ENCODE data around the gene C2CD2L. TPM values are rescaled to one million over a fixed set of nuclear protein-coding genes. Genes with fewer than 3 reads are reported as not detected.
A peak's percentile ranks its signal among the peaks of the same experiment; 100 is the strongest.

C2CD2L gene
- total RNA-seq, 1 experiment from 2014 or later, result 5.6 TPM

- H2AK5ac ChIP-seq (ENCODE audit: insufficient read length, low read length), result no peak within 1 kb of the TSS
- H3K36me3 Mint-ChIP-seq (ENCODE audit: insufficient read depth in 1 of 3, low read depth in 3 of 3), result peaks cover 0 to 18% (median 17%) of the 10 kb centered on the region in 3 experiments; a peak in 6 of 7 replicates
- H3K9ac ChIP-seq (ENCODE audit: extremely low read depth, insufficient read length, low read length), result peak within 1 kb of the TSS; percentile 71
- H3K9me3 Mint-ChIP-seq, result no peaks in the 10 kb centered on the region; a peak in 1 of 5 replicates
- peak; percentile 100 for DNase-seq
- peaks cover 6% of the 10 kb centered on the region for H3K79me1 ChIP-seq (ENCODE audit: insufficient read depth, low read depth, low read length, poor library complexity, severe bottlenecking)
- no peak within 1 kb of the TSS for H4K5ac ChIP-seq (ENCODE audit: insufficient read length, low read depth, low read length)
- peaks cover 8% of the 10 kb centered on the region for H3K79me2 ChIP-seq (ENCODE audit: insufficient read depth, low read length)
- H2BK20ac ChIP-seq (ENCODE audit: low read depth, low read length, poor library complexity, severe bottlenecking), result no peak within 1 kb of the TSS
- H2BK5ac ChIP-seq (ENCODE audit: insufficient read length, low read length), result no peak within 1 kb of the TSS
- H3K18ac ChIP-seq (ENCODE audit: insufficient read length, low read depth, low read length), result no peak within 1 kb of the TSS
- H3K27me3 ChIP-seq (ENCODE audit: insufficient read depth, low read length), result no peaks in the 10 kb centered on the region
- TF ChIP-seq CTCF (conservative IDR thresholded peaks at IDR 0.05), result no peak
- WGBS (ENCODE audit: extremely low coverage, insufficient read length, low lambda C conversion rate), result no CpG with 5 or more reads among the region's 54 CpGs
- no peaks in the 10 kb centered on the region; the same call in 1 of the 2 replicates for H3K27me3 Mint-ChIP-seq (ENCODE audit: low read depth)
- peak within 1 kb of the TSS; percentile 74 for H3K4me2 ChIP-seq (ENCODE audit: insufficient read depth, insufficient read length, low read length)
- H3K23ac ChIP-seq (ENCODE audit: insufficient read length, low read depth, low read length), result no peak within 1 kb of the TSS
- no peak within 1 kb of the TSS for H4K8ac ChIP-seq (replicated peaks; ENCODE audit: insufficient read length, low read depth, low read length)
- peak within 1 kb of the TSS; percentile 93 to 94 for H3K4me3 Mint-ChIP-seq
- H3K14ac ChIP-seq (ENCODE audit: insufficient read depth, low read length), result no peak within 1 kb of the TSS; the same call in 1 of the 2 replicates
- no peak within 1 kb of the TSS for H2BK12ac ChIP-seq (ENCODE audit: insufficient read length, low read depth, low read length)
- H3K4me1 ChIP-seq (ENCODE audit: insufficient read depth, low read length), result peaks cover 4% of the 10 kb centered on the region; the same call in 1 of the 2 replicates
- H2BK120ac ChIP-seq (ENCODE audit: low read depth, low read length, poor library complexity, severe bottlenecking), result no peak within 1 kb of the TSS
- no peak within 1 kb of the TSS for H2AFZ ChIP-seq (ENCODE audit: low read length)
- no peak within 1 kb of the TSS for H3K56ac ChIP-seq (ENCODE audit: insufficient read length, low read depth, low read length)
- no peak within 1 kb of the TSS for H3T11ph ChIP-seq (ENCODE audit: low read length)
- peaks cover 9% of the 10 kb centered on the region for H3K23me2 ChIP-seq (ENCODE audit: insufficient read length, low read depth, low read length, poor library complexity, severe bottlenecking)
- H2BK15ac ChIP-seq (ENCODE audit: low read depth, low read length), result no peak within 1 kb of the TSS
- H4K20me1 ChIP-seq (ENCODE audit: control insufficient read depth, insufficient read depth, insufficient read length), result no peaks in the 10 kb centered on the region
- H3K27ac ChIP-seq (ENCODE audit: insufficient read length, low read depth, low read length), result no peak within 1 kb of the TSS
- H3K27ac Mint-ChIP-seq, result peak within 1 kb of the TSS; percentile 44 to 95 (median 52); a peak in 6 of 7 replicates
- no peaks in the 10 kb centered on the region for H3K9me3 ChIP-seq (ENCODE audit: control insufficient read depth, low read depth, low read length)
- peaks cover 18 to 20% of the 10 kb centered on the region in 2 experiments for H3K4me1 Mint-ChIP-seq
- no peak within 1 kb of the TSS for H3K4ac ChIP-seq (ENCODE audit: low read depth, low read length)
- no peak within 1 kb of the TSS for H4K91ac ChIP-seq (ENCODE audit: insufficient read length, low read depth, low read length)
Measured at GRCh38 chr11:119121008-119121810, 14.1 kb downstream of the C2CD2L start, which contains the start of gene HINFP. Gene HINFP (plus strand): TSS chr11:119121580. CDS start chr11:119126945, 5,365 bp downstream.

Data from H9 (cell line).